HG02973 (cell line): ENCODE data around the gene PCDHGA1.
"Not testable (repeated sequence)": the region's sequence is repeated elsewhere in the genome, so short reads cannot be mapped to it uniquely, and the experiment has no call there.

Experiments
- ATAC-seq: cut with Tn5 transposase; IDR thresholded peaks from one replicate; pipeline ENCODE4 v1.9.1; 2021; ENCODE audit warnings: moderate library complexity; ENCODE audit not compliant: unreplicated experiment

PCDHGA1 gene

GRCh38 chr5:141346017-141346416 is 15.7 kb downstream of the PCDHGA1 start:
- ATAC-seq, result not testable (repeated sequence)

GRCh38 chr5:141349917-141350619 is 19.8 kb downstream of the PCDHGA1 start, which contains the start of gene PCDHGB1:
Gene PCDHGB1, plus strand, starts transcription at chr5:141350099. Its CDS starts 162 bp downstream, at chr5:141350261.
- ATAC-seq, result peak; percentile 63

GRCh38 chr5:141351591-141351990 is 21.3 kb downstream of the PCDHGA1 start:
- no peak for ATAC-seq

GRCh38 chr5:141354900-141355469 is 24.7 kb downstream of the PCDHGA1 start, which contains the start of gene PCDHGA4:
Gene PCDHGA4, plus strand, starts transcription at chr5:141355021. Its CDS starts 87 bp downstream, at chr5:141355108.
- no peak for ATAC-seq

- no peak for ATAC-seq
Observed at GRCh38 chr5:141355641-141356040, 25.3 kb downstream of the PCDHGA1 start.

- ATAC-seq, result no peak
Observed at GRCh38 chr5:141356133-141356532, 25.8 kb downstream of the PCDHGA1 start.

- ATAC-seq, result no peak
Observed at GRCh38 chr5:141356950-141357349, 26.6 kb downstream of the PCDHGA1 start.

GRCh38 chr5:141359790-141360426 is 29.6 kb downstream of the PCDHGA1 start, which contains the start of gene PCDHGB2:
Gene PCDHGB2, plus strand, starts transcription at chr5:141359994. Its CDS starts 142 bp downstream, at chr5:141360136.
- ATAC-seq, result no peak

GRCh38 chr5:141360685-141361084 is 30.4 kb downstream of the PCDHGA1 start:
- ATAC-seq, result no peak

- ATAC-seq, result no peak
Observed at GRCh38 chr5:141362719-141363118, 32.4 kb downstream of the PCDHGA1 start.

GRCh38 chr5:141363952-141364660 is 33.8 kb downstream of the PCDHGA1 start, which contains the start of gene PCDHGA5:
Gene PCDHGA5, plus strand, starts transcription at chr5:141364162. Its CDS starts 169 bp downstream, at chr5:141364331.
- no peak for ATAC-seq

- no peak for ATAC-seq
Observed at GRCh38 chr5:141366016-141366896, 35.9 kb downstream of the PCDHGA1 start.

- ATAC-seq, result peak; percentile 98
Observed at GRCh38 chr5:141369994-141370848, 39.9 kb downstream of the PCDHGA1 start, which contains the start of gene PCDHGB3. Gene PCDHGB3, plus strand, starts transcription at chr5:141370242. Its CDS starts 153 bp downstream, at chr5:141370395.

- ATAC-seq, result no peak
Observed at GRCh38 chr5:141371572-141372475, 41.5 kb downstream of the PCDHGA1 start.

GRCh38 chr5:141373673-141374317 is 43.5 kb downstream of the PCDHGA1 start, which contains the start of gene PCDHGA6:
Gene PCDHGA6, plus strand, starts transcription at chr5:141373891. Its CDS starts 193 bp downstream, at chr5:141374084.
- ATAC-seq, result no peak

- ATAC-seq, result no peak
Observed at GRCh38 chr5:141374627-141375026, 44.3 kb downstream of the PCDHGA1 start.

- not testable (repeated sequence) for ATAC-seq
Observed at GRCh38 chr5:141375444-141376155, 45.3 kb downstream of the PCDHGA1 start.
